Stimulated activated naive CD8-positive, alpha-beta T cell treated with anti-CD3 and anti-CD28 coated beads, Interleukin-15, Interleukin-2, amounts not matched to agents 100 U/mL and 50 U/mL, for 24 hours (primary cell): ENCODE data around the gene ARRDC5.
A peak's percentile ranks its signal among the peaks of the same experiment; 100 is the strongest.
"Not testable (repeated sequence)": the region's sequence is repeated elsewhere in the genome, so short reads cannot be mapped to it uniquely, and the experiment has no call there.

Experiments used
- ATAC-seq: fragments of 150-1000 bp; cut with Tn5 transposase; one replicate; pipeline ENCODE4 v1.10.0; 2021
- DNase-seq: peaks from one replicate; pipeline ENCODE4 v3.0.0; 2021

The ARRDC5 gene

DNA sequence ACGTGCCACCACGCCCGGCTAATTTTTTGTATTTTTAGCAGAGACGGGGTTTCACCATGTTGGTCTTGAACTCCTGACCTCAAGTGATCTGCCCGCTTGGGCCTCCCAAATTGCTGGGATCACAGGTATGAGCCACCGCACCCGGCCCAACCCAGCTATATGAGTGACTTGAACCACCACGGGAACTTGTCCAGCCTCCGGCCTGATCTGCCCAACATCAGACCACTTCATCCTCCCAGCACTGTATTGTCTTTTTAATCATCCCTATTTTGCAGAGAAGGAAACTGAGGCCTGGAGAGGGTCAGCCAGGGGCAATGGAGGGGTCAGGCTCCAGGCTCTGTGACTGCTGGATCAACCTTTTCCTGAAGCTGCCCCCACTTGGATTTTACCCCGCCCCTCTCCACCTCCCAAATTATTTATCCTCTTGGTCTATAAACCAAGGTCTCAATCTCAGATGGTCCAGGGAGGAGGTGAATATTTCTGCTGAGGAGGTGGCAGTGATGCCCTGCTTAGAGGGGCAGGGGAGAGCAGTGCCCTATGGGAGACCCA, 34.3 kb downstream of the ARRDC5 start:
- ATAC-seq (no peak), DNase-seq (no peak)

DNA sequence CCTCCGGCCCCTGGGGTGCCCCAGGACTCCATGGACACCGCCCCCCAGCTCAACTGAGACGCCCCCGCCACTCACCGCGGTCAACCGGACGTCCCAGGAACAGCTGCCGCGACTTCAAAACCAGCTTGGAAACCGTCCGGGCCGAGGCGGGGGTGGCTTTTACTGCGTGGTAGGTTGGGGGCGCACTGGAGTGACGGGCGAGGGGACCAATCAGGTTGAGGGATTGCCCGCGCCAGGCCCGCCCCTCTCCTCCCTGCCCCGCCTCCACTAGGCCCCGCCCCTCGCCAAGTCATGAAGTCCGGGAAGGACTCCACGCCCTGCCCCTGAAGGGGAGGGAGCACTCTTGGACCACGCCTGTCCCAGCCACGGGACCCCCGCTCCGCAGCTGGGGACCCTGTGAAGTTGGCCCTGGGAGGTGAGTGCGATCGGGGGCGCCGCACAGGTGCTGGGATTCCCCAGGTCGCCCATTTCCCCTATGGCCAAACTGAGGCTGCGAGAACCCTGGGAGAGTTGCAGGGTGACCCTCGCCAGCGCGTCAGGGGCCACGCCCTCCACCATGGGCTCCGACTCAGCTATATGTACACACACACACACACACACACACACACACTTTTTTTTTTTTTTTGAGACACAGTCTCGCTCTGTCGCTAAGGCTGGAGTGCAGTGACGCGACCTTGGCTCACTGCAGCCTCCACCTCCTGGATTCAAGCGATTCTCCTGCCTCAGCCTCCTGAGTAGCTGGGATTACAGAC, 35.0 kb downstream of the ARRDC5 start, which contains the start of gene PLIN3:
PLIN3 (minus strand) TSS at position 134 of the 752 bp plus-strand sequence. CDS start 6,273 bp downstream, outside the sequence.
- DNase-seq (peak; percentile 99), ATAC-seq (peak; percentile 93)

DNA sequence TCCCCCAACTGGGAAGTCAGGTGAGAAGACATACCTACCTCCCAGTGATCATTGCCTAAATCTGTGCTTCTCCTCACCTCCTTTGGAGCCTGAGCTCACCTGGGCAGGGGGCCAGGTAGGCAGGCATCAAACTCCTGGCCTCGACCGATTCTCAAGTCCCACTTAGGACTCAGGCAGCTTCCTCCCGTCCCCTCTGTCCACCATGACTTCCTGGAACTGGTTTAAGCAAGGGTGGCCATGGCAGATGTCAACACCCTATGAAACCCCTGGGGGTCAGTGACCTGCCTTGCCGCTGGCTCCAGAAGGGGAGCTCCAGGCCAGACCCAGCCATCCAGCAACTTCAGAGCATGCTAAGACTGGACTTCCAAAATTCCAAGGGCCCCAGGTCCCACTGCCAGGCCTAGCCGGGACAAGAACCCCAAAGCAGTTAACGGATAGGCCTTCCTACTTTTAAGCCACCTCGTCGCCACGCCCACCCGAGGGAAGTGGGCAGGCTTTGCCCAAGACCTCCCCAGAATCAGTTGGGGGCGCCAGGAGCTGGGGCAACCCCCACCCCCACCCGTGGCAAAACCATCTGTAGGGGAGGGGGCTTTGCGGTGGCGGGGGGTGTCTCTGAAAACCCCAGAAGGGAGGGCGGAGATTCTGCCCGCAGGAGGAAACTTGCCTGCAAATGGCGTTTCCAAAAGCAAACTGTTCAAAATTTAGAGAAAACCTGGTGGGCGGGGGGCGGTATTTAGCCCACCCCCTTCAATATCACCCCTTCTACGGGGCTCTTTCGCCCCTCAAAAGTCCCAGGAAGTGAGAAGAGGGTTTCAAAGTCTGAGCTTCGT, 35.9 kb downstream of the ARRDC5 start:
- ATAC-seq (no peak), DNase-seq (peak; percentile 59)

DNA sequence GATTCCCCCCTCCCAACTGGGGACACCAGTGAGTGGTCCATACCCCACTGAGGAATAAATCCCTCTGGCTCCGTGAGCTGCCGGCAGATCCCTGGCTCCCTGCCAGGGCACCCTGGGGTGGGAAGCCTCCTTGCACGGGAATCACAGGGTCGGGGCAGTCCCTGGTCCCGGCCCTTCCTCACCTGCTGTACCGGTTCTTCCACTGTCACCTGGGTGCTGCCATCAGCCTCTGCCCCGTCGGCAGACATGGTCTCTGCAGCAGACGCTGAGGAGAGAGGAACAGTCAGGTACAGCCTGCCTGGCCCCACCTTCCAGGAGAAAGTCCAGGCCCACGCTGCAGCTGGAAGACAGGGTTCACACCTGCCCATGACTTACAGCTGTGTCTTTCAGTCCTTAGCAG, 41.5 kb downstream of the ARRDC5 start:
- ATAC-seq (no peak), DNase-seq (no peak)

DNA sequence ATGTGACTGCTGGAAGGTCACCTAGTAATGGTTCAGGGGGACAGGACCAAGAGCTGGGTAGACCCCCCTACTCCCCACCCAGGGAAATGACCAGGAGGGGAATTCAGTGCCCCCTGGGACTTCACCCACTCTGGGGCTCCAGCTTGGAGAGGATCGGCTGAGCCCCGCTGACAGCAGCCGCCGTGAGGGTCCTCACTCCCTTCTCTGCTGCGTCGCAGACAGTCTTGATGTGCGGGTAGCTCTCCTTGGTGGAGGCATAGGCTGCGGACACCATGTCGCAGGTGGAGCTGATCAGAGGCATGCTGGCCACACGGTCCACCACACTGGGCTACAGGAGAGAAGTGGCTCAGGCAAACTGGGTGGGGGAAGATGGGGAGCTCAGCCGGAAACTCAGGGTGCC, 43.0 kb downstream of the ARRDC5 start:
- DNase-seq (no peak), ATAC-seq (no peak)

DNA sequence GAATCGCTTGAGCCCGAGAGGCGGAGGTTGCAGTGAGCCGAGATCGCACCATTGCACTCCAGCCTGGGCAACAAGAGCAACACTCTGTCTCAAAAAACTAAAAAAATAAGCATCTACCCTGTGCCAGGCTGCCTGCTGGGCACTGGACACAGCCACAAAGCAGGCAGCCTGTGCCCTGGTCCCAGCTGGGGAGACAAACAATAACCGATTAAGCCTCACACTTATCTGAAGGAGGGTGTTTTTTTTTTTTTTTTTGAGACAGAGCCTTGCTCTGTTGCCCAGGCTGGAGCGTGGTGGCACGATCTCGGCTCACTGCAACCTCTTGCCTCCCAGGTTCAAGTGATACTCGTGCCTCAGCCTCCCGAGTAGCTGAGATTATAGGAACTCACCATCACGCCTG, 46.2 kb downstream of the ARRDC5 start:
- ATAC-seq, DNase-seq: not testable (repeated sequence)

DNA sequence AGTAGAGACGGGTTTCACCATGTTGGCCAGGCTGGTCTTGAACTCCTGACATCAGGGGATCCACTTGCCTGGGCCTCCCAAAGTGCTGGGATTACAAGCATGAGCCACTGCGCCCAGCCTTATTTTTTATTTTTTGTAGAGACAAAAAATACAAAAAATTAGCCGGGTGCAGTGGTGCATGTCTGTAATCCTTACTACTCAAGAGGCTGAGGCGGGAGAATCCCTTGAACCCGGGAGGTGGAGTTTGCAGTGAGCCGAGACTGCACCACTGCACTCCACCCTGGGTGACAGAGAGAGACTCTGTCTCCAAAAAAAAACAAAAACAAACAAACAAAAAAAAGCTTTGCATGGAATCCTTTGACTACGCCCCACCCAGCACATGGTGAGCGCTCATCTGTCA, 49.2 kb downstream of the ARRDC5 start:
- not testable (repeated sequence) for ATAC-seq, DNase-seq

DNA sequence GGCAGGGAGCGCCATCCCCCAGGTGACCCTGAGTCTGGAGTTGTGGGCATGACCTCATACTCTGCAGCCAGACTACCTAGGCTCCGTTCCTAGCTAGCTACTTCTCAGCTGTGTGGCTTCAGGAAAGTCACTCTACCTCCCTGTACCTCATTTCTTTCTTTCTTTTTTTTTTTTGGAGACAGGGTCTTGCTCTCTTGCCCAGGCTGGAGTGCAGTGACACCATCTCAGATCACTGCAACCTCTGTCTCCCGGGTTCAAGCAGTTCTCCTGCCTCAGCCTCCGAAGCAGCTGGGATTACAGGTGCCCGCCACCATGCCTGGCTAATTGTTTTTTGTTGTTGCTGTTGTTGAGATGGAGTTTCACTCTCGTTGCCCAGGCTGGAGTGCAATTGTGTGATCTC, 50.2 kb downstream of the ARRDC5 start:
- DNase-seq (no peak), ATAC-seq (no peak)

DNA sequence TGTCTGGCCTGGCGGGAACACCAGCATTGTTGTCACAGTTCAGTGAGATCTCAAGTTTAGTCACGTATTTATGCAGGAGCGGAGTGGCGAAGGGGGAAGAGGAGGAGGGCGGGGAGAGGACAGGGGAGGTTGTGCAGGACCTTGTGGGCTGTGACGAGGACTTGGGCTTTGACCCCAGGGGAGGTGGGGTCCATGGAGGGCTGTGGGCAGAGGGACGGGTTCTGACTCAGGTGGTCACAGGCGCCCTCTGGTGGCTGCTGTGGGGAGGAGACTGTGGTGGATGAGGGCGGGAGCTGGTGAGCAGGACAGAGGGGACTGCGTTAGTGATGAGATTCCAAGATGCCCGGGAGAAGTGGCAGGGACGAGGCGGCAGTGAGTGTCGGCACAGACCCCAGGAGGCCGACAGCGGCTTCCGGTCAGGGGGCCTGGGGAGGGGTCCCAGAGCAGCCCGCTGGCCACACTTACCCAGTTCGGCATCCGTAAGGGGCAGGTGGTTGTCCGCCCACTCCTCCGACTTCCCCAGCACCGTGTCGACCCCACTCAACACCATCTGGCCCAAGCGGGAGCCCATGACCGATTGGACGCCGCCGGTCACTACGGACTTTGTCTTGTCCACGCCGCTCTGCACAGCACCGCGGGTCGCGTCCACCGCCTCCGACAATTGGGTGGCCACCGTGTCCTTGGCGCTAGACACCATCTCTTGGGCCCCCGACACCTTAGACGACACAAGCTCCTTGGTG, 51.0 kb downstream of the ARRDC5 start:
- peak; percentile 85 for DNase-seq
- peak; percentile 81 for ATAC-seq

DNA sequence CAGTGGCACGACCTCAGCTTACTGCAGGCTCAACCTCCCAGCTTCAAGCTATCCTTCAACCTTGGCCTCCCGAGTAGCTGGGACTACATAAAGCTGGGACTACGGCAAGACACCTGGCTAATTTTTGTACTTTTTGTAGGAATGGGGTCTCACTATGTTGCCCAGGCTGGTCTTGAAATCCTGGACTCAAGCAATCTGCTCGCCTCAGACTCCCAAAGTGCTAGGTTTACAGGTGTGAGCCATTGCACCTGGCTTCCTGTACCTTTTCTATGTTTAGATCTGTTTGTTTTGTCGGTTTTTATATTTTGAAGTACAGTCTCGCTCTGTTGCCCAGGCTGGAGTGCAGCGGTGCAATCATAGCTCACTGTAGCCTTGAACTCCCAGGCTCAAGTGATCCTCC, 53.7 kb downstream of the ARRDC5 start:
- no peak for DNase-seq
- no peak for ATAC-seq

DNA sequence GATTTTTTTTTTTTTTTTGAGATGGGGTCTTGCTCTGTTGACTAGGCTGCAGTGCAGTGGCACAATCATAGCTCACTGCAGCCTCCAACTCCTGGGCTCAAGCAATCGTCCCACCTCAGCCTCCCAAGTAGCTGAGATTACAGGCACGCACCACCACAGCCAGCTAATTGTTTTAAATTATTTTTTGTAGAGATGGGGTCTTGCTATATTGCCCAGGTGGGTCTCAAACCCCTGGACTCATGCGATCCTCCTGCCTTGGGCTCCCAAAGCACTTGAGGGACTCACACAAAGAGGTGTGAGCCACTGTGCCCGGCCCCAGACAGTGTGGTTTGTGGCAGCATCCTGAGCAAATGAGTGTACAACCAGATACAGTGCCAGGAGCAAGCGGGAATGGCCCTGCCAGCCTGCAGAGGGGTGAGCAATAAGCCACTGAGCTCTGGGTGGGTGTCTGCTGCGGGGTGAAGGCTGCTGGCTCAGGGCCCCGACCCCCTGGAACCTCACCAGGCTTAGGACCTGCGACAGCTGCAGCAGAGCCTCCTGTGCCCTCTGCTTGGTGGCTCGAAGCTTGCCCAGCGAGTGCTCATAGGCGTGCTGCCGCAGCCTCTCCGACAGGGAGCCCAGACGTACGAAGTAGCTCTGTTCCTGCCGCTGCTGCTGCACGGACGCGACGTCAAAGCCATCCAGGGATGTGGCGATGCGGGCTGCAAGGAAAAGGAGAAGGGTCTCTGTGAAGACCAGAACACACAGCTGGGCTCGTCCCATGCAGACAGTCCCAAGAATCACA, 55.3 kb downstream of the ARRDC5 start:
- DNase-seq (no peak), ATAC-seq (no peak)

DNA sequence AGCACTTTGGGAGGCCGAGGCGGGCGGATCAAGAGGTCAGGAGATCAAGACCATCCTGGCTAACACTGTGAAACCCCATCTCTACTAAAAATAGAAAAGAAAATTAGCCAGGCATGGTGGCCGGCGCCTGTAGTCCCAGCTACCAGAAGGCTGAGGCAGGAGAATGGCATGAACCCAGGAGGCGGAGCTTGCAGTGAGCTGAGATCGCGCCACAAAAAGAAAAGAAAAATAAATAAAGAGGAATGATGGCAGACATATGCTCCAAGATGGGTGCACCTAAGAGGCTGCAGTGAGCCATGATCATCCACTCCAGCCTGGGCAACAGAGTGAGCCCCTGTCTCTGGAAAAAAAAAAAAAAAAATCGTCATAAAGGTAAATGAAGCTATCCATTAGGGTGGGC, 56.7 kb downstream of the ARRDC5 start:
- not testable (repeated sequence) for DNase-seq, ATAC-seq

DNA sequence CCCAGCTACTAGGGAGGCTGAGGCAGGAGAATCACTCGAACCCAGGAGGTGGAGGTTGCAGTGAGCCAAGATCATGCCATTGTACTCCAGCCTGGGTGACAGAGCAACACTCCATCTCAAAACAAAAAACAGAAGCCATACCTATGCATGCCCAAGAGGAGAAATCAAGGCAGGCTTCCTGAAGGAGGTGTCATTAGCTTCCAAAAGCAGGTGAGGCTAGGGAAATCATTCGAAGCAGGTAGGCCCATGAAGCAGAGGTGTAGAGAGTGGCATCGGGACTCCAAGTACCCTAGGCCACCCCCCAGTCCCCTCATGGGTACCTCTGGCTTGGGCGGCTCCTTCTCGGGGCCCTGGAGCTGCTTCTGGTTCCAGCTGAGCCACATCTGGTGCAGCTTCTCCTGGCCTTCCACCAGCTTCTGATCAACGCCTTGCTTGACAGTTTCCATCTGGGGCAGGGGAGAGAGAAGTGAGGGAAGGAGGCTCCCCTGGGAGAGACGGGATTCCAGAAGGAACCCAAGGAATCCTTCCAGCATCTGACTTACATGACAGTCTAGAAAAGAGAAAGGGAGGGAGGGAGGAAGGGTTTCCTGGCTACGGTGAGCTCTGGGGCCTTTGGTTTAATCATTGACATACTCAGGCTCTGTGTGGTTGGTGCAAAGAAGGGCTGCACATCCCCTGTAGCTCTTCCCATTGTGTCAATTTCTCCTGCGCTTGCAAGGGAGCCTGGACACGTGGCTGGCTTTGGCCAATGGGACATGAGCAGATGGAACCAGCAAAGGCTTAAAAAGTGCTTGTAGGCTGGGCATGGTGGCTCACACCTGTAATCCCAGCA, 58.1 kb downstream of the ARRDC5 start:
- no peak for DNase-seq
- no peak for ATAC-seq

DNA sequence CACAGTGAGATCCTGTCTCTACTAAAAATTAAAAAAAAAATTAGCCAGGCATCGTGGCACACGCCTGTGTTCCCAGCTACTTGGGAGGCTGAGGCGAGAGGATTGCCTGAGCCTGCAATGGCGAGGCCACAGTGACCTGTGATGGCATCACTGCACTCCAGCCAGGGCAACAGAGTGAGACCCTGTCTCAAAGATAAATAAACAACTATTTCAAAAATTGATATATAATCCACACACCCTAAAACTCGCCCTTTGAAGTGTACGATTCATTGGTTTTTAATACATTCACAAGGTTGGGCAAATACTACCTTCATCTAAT, 59.1 kb downstream of the ARRDC5 start:
- DNase-seq (no peak), ATAC-seq (no peak)
